ENCODE results near the gene ITGB4. TPM values are rescaled to one million over a fixed set of nuclear protein-coding genes. Genes with fewer than 3 reads are reported as not detected.

Gene ITGB4
- polyA plus RNA-seq, 3 donors, result 0.09 to 0.82 TPM; not detected in 1

DNA sequence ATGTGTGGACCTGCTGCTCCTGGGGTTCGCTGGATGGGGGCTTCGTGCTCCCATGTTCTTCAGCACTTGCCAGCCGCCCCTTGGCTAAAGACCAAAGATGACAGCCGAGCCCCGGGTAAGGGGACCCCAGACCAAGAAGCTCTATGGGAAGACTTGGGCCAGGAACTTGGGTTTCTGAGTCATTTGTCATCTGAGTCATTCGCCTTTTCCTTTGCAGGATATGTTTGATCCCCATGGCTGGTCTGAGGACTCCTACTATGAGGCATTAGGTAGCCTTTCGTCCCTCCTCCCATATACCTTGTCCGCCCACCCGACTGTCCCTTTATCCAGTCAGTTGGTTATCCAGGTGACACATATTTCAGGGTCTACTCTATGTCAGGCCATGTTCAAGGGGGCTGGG is 17.7 kb upstream of the ITGB4 start:
- no peak overlapping the region for H3K9ac ChIP-seq (ENCODE audit: insufficient read depth, low read length, poor library complexity, severe bottlenecking)
- Mint-ChIP-seq H3K27me3 (ENCODE audit: low read depth in 3 of 3) (peaks cover 0 to 2% (median 0%) of the 10 kb centered on the region in 3 donors), H3K4me1 (no peaks in the 10 kb centered on the region), H3K36me3 (peaks cover 95 to 97% of the 10 kb centered on the region in 2 donors), H3K4me3 (no peak overlapping the region), H3K27ac (peak overlapping the region in 2 of 7 donors; percentile 62 to 80), H3K9me3 (no peaks in the 10 kb centered on the region)
- peaks cover 7% of the 10 kb centered on the region for H4K20me1 ChIP-seq (ENCODE audit: insufficient read depth, low read length)
- no peaks in the 10 kb centered on the region for H3K27me3 ChIP-seq (ENCODE audit: control insufficient read depth in 2 of 2, insufficient read depth in 2 of 2, low read length in 2 of 2)
- DNase-seq, result no peak
- intact Hi-C loops (cut with micrococcal nuclease), result no loop called here
- H3K4me2 ChIP-seq (replicated peaks; ENCODE audit: extremely low read depth, low read length, poor library complexity, severe bottlenecking), result no peak overlapping the region
- H3K27ac ChIP-seq (ENCODE audit: low read depth in 1 of 2, low read length in 2 of 2), result no peak overlapping the region
- no peak overlapping the region for H3K4me3 ChIP-seq (replicated peaks in 1 of 3; ENCODE audit: low read depth in 2 of 3, low read length in 3 of 3)
- TF ChIP-seq, protein P1, sequence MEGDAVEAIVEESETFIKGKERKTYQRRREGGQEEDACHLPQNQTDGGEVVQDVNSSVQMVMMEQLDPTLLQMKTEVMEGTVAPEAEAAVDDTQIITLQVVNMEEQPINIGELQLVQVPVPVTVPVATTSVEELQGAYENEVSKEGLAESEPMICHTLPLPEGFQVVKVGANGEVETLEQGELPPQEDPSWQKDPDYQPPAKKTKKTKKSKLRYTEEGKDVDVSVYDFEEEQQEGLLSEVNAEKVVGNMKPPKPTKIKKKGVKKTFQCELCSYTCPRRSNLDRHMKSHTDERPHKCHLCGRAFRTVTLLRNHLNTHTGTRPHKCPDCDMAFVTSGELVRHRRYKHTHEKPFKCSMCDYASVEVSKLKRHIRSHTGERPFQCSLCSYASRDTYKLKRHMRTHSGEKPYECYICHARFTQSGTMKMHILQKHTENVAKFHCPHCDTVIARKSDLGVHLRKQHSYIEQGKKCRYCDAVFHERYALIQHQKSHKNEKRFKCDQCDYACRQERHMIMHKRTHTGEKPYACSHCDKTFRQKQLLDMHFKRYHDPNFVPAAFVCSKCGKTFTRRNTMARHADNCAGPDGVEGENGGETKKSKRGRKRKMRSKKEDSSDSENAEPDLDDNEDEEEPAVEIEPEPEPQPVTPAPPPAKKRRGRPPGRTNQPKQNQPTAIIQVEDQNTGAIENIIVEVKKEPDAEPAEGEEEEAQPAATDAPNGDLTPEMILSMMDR (IDR thresholded peaks at IDR 0.05), result no peak
- H3K4me1 ChIP-seq (ENCODE audit: control insufficient read depth in 1 of 2, insufficient read depth in 2 of 2, low read length in 2 of 2), result no peaks in the 10 kb centered on the region
- no peak overlapping the region for H2AFZ ChIP-seq (ENCODE audit: insufficient read depth, low read depth, low read length, poor library complexity, severe bottlenecking)
- no peaks in the 10 kb centered on the region for H3K79me2 ChIP-seq (ENCODE audit: insufficient read depth, low read length)
- H3K9me3 ChIP-seq (replicated peaks in 1 of 2; ENCODE audit: control insufficient read depth in 1 of 2, insufficient read depth in 1 of 2, low read length in 2 of 2), result no peaks in the 10 kb centered on the region
- peaks cover 85 to 100% of the 10 kb centered on the region in 2 donors for H3K36me3 ChIP-seq (replicated peaks in 1 of 2; ENCODE audit: control insufficient read depth in 1 of 2, insufficient read depth in 2 of 2, low read length in 2 of 2)
- WGBS (ENCODE audit: insufficient coverage), result 99% methylated on average over 8 of the region's 9 CpGs

DNA sequence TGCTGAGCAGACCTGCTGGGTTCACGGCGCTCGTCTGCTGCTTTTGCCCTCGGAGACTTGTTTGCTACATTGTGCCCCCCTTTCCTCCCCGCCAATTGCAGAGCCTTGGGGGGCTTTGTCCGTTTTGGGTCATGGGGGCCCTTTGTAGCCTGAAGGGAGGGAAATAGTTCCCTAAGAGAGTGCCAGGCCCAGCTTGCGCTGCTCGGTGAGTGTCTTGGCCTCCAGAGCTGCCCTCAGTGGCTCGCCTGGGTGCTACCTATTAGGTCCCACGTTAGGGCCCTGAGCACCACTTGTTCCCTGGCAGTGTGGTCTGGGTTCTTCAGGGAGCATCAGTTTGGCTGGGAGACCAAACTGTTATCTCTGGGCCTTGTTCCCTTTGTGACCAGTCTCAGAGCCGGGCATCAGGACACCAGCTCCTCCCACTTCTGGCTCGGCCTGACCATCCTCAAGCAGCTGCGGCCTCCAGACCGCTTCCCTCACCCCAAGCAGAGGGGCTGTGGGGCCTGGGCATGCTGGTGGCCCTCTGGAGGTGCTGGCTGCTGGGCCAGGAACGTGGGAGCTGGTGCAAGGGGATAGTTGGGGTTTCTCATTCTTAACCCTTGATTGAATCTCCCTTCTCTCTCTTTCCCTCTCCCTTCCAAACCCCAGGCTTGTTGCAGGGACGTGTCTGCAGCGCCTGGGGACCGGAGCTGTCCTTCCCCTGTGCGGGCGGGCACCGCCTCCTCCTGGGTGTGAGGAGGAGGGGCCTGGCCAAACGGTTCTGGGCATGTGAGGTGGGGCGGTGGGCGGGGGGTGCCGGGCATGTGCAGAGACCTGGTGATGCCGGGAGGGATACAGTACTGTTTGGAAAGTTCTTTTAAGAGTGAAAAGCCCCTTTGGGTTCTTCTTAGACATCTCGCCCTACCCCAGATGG is 16.0 kb upstream of the ITGB4 start:
- H3K9me3 ChIP-seq (replicated peaks in 1 of 2; ENCODE audit: control insufficient read depth in 1 of 2, insufficient read depth in 1 of 2, low read length in 2 of 2), result no peaks in the 10 kb centered on the region
- H3K36me3 Mint-ChIP-seq, result peaks cover 84 to 86% of the 10 kb centered on the region in 2 donors
- H4K20me1 ChIP-seq (ENCODE audit: insufficient read depth, low read length), result no peaks in the 10 kb centered on the region
- H3K9ac ChIP-seq (ENCODE audit: insufficient read depth, low read length, poor library complexity, severe bottlenecking), result no peak overlapping the region
- no peaks in the 10 kb centered on the region for H3K4me1 Mint-ChIP-seq
- H2AFZ ChIP-seq (ENCODE audit: insufficient read depth, low read depth, low read length, poor library complexity, severe bottlenecking), result no peak overlapping the region
- H3K4me1 ChIP-seq (ENCODE audit: control insufficient read depth in 1 of 2, insufficient read depth in 2 of 2, low read length in 2 of 2), result no peaks in the 10 kb centered on the region
- no peak overlapping the region for H3K27ac ChIP-seq (ENCODE audit: low read depth in 1 of 2, low read length in 2 of 2)
- TF ChIP-seq, protein P1 (IDR thresholded peaks at IDR 0.05), result no peak
- no peaks in the 10 kb centered on the region for H3K9me3 Mint-ChIP-seq
- H3K27ac Mint-ChIP-seq, result peak overlapping the region in 1 of 7 donors; percentile 50
- intact Hi-C loops (cut with micrococcal nuclease), result loop anchor here in 1 of 2 donors (5.0 kb wide), 1 partner anchor 37 kb away; no protein-coding TSS in a partner anchor
- H3K79me2 ChIP-seq (ENCODE audit: insufficient read depth, low read length), result no peaks in the 10 kb centered on the region
- peaks cover 72 to 87% of the 10 kb centered on the region in 2 donors for H3K36me3 ChIP-seq (replicated peaks in 1 of 2; ENCODE audit: control insufficient read depth in 1 of 2, insufficient read depth in 2 of 2, low read length in 2 of 2)
- H3K27me3 ChIP-seq (ENCODE audit: control insufficient read depth in 2 of 2, insufficient read depth in 2 of 2, low read length in 2 of 2), result no peaks in the 10 kb centered on the region
- H3K27me3 Mint-ChIP-seq (ENCODE audit: low read depth in 3 of 3), result peaks cover 0 to 2% (median 0%) of the 10 kb centered on the region in 3 donors
- no peak overlapping the region for H3K4me2 ChIP-seq (replicated peaks; ENCODE audit: extremely low read depth, low read length, poor library complexity, severe bottlenecking)
- H3K4me3 Mint-ChIP-seq, result no peak overlapping the region
- WGBS (ENCODE audit: insufficient coverage), result 97% methylated on average over 13 of the region's 27 CpGs
- no peak for DNase-seq
- H3K4me3 ChIP-seq (replicated peaks in 1 of 3; ENCODE audit: low read depth in 2 of 3, low read length in 3 of 3), result no peak overlapping the region

Data from CD14-positive monocyte (primary cell).